GM12878 (cell line): ENCODE data around the gene CPHXL2. TPM values are rescaled to one million over a fixed set of nuclear protein-coding genes. Genes with fewer than 3 reads are reported as not detected.

ENCODE experiments used
- BRCA1 ChIP-seq: IDR thresholded peaks from 2 replicates; pipeline ENCODE4 v1.6.1; 2011; ENCODE audit warnings: low read depth, low read length, improper control_type of control experiment
- ETV6 ChIP-seq, 2 experiments: fragments of 450-650 bp in 1 of 2; IDR thresholded peaks in 1 of 2; conservative IDR thresholded peaks in 1 of 2; 2 replicates each; pipeline ENCODE4 v1.6.1; 2014; ENCODE audit warnings: antibody characterized with exemption in 1 of 2, borderline replicate concordance in 1 of 2, low read depth in 1 of 2, mild to moderate bottlenecking in 1 of 2, moderate library complexity in 1 of 2
- EZH2 ChIP-seq: IDR thresholded peaks from 2 replicates; pipeline ENCODE4 v1.6.1; 2012; ENCODE audit warnings: low read depth, mild to moderate bottlenecking, control low read depth, inconsistent platforms, low read length, borderline replicate concordance; ENCODE audit not compliant: control insufficient read depth
- GATAD2B ChIP-seq: fragments of 450-650 bp; conservative IDR thresholded peaks from 2 replicates; pipeline ENCODE4 v1.6.1; 2017; ENCODE audit warnings: low read depth, mild to moderate bottlenecking, moderate library complexity
- IKZF2 ChIP-seq, 2 experiments: fragments of 450-650 bp; IDR thresholded peaks; 2 replicates each; pipeline ENCODE4 v1.6.1; 2017; ENCODE audit warnings: mild to moderate bottlenecking in 2 of 2, moderate library complexity in 2 of 2
- MAX ChIP-seq: IDR thresholded peaks from 2 replicates; pipeline ENCODE4 v1.6.1; 2012; ENCODE audit warnings: low read depth, low read length, improper control_type of control experiment
- MEF2B ChIP-seq: fragments of 450-650 bp; IDR thresholded peaks from 2 replicates; pipeline ENCODE4 v1.6.1; 2018; ENCODE audit warnings: mild to moderate bottlenecking, moderate library complexity; ENCODE audit not compliant: partially characterized antibody, poor library complexity, severe bottlenecking
- MXI1 ChIP-seq: fragments of 150-350 bp; IDR thresholded peaks from 2 replicates; pipeline ENCODE4 v1.6.1; 2011; ENCODE audit warnings: low read depth, mild to moderate bottlenecking, inconsistent platforms, low read length, improper control_type of control experiment
- SRF ChIP-seq, 2 experiments: IDR thresholded peaks; 2 replicates each; pipeline ENCODE4 v1.6.1; 2011; ENCODE audit warnings: low read depth in 2 of 2, low read length in 2 of 2, mild to moderate bottlenecking in 1 of 2, moderate library complexity in 1 of 2
- WRNIP1 ChIP-seq: IDR thresholded peaks from 2 replicates; pipeline ENCODE4 v1.6.1; 2011; ENCODE audit warnings: low read depth, low read length, improper control_type of control experiment, borderline replicate concordance
- ZBED1 ChIP-seq: IDR thresholded peaks from 2 replicates; pipeline ENCODE4 v1.6.1; 2016; ENCODE audit warnings: borderline replicate concordance
- ZBTB40 ChIP-seq: fragments of 450-650 bp; IDR thresholded peaks from 2 replicates; pipeline ENCODE4 v1.6.1; 2016; ENCODE audit warnings: mild to moderate bottlenecking, moderate library complexity, borderline replicate concordance
- ZNF207 ChIP-seq: fragments of 450-650 bp; IDR thresholded peaks from 2 replicates; pipeline ENCODE4 v1.6.1; 2014; ENCODE audit warnings: antibody characterized with exemption, mild to moderate bottlenecking, borderline replicate concordance
- ZNF384 ChIP-seq: IDR thresholded peaks from 2 replicates; pipeline ENCODE4 v1.6.1; 2012; ENCODE audit warnings: low read depth, mild to moderate bottlenecking, low read length, improper control_type of control experiment, borderline replicate concordance
- ZNF592 ChIP-seq: fragments of 450-650 bp; IDR thresholded peaks from 2 replicates; pipeline ENCODE4 v1.6.1; 2017; ENCODE audit warnings: mild to moderate bottlenecking, moderate library complexity
- ZSCAN29 ChIP-seq: fragments of 450-650 bp; IDR thresholded peaks from 2 replicates; pipeline ENCODE4 v1.6.1; 2017; ENCODE audit warnings: mild to moderate bottlenecking, moderate library complexity
- polyA plus RNA-seq, 11 experiments: library from polyadenylated mRNA; depleted of rRNA in 4 of 11; unstranded in 6 of 11; stranded (reverse) in 5 of 11; fragments of >200 nt; fragmentation: Nextera tagmentation in 4 of 11; fragmentation: Illumina TruSeq in 1 of 11; extraction: Ambion mirVana in 4 of 11; extraction: Trizol in 1 of 11; gene quantifications; 1 replicate in 1 of 11; 2 replicates in 10 of 11; pipeline versions ENCODE4 v1.2.1 to v1.2.3, GENCODE V29; 2011 to 2016; ENCODE audit warnings: inconsistent platforms in 2 of 11, missing spikeins in 2 of 11, low read depth in 1 of 11
- total RNA-seq, 4 experiments: library from RNA; depleted of rRNA in 3 of 4; stranded (reverse); fragments of >200 nt in 3 of 4; fragmentation: Illumina TruSeq in 1 of 4; extraction: Trizol in 1 of 4; gene quantifications; 2 replicates each; pipeline versions ENCODE4 v1.2.1 to v1.2.3, GENCODE V29; 2013 to 2021

Gene CPHXL2
- total and polyA plus RNA-seq, 10 of the 15 experiments (the other 5 are each of a cell fraction or from before 2014, with no cell fraction given): not detected

GRCh38 chr16:75622761-75623605 lies 53.8 kb downstream of the CPHXL2 start, which contains the start of gene ADAT1 (continued):
- TF ChIP-seq ZNF592 (no peak), EZH2 (no peak), SRF (IDR thresholded peaks at IDR 0.05; ENCODE audit: low read depth in 2 of 2, low read length in 2 of 2) (no peak), MAX (no peak), ZNF207 (peak; percentile 23; the same call in 1 of the 2 replicates), BRCA1 (peak; percentile 90), GATAD2B (peak; percentile 33; the same call in 1 of the 2 replicates), MEF2B (no peak), IKZF2 (IDR thresholded peaks at IDR 0.05) (no peak), ZSCAN29 (no peak), ETV6 (conservative IDR thresholded peaks at IDR 0.05 in 1 of 2, IDR thresholded peaks at IDR 0.05 in 1 of 2; ENCODE audit: borderline replicate concordance in 1 of 2, low read depth in 1 of 2) (no peak), MXI1 (peak; percentile 97), ZBED1 (peak; percentile 85; the same call in 1 of the 2 replicates), WRNIP1 (no peak), ZBTB40 (peak; percentile 93), ZNF384 (no peak)
